GM12878 (cell line): Measurements from ENCODE around the gene MYCBPAP. TPM values are rescaled to one million over a fixed set of nuclear protein-coding genes. Genes with fewer than 3 reads are reported as not detected.

Source experiments
- ATAC-seq: fragments of 200-7000 bp; cut with Tn5 transposase; 3 replicates; pipeline ENCODE4 v1.9.1; 2020; ENCODE audit warnings: mild to moderate bottlenecking, moderate library complexity
- BruUV-seq: library from RNA; stranded (reverse); fragments of 400-500 nt; replicated peaks from 2 replicates; lab custom pipeline; 2021; lab: Mats Ljungman, UMichigan
- CTCF ChIA-PET: fragments of 300-600 bp; sonication (Branson Sonifier 250); formaldehyde crosslinking; extraction: SDS; loops from one replicate; lab custom pipeline; 2021; ENCODE audit warnings: inconsistent platforms; lab: Yijun Ruan, JAX
- POLR2A ChIA-PET: fragments of 350-600 bp; formaldehyde crosslinking; extraction: SDS; loops from one replicate; lab custom pipeline; 2021; ENCODE audit warnings: inconsistent platforms; lab: Charles Lee
- RAD21 ChIA-PET: fragments of 300-600 bp; sonication (Branson Sonifier 250); formaldehyde crosslinking; loops from one replicate; lab custom pipeline; 2023; ENCODE audit warnings: antibody characterized with exemption; ENCODE audit not compliant: unreplicated experiment; lab: Charles Lee
- SMC1A ChIA-PET: fragments of 300-600 bp; sonication (Branson Sonifier 250); formaldehyde crosslinking; loops from one replicate; lab custom pipeline; 2023; ENCODE audit not compliant: unreplicated experiment, uncharacterized antibody; lab: Charles Lee
- DNase-seq: peaks from one replicate; pipeline ENCODE4 v3.0.0-alpha.2; 2011; ENCODE audit warnings: low read depth, low spot score
- FAIRE-seq: peaks from 3 replicates; lab custom pipeline; 2011; peaks lifted over from hg19 to GRCh38; lab: Jason Lieb, UNC
- H2AFZ ChIP-seq: 2 replicates; pipeline ENCODE4 v1.6.0; 2011; ENCODE audit warnings: low read depth, low read length, control low read depth; ENCODE audit not compliant: control insufficient read depth
- H3K27ac ChIP-seq: 2 replicates; pipeline ENCODE4 v1.5.1; 2011; ENCODE audit warnings: control low read depth; ENCODE audit not compliant: control insufficient read depth, insufficient read depth
- H3K27me3 ChIP-seq, 2 experiments: replicated peaks in 1 of 2; 2 replicates each; pipeline versions ENCODE4 v1.6.0 to v1.6.1; 2011; ENCODE audit warnings: low read length in 1 of 2; ENCODE audit not compliant: control insufficient read depth in 2 of 2, insufficient read depth in 2 of 2
- H3K36me3 ChIP-seq, 2 experiments: 2 replicates each; pipeline ENCODE4 v1.5.1; 2011; ENCODE audit warnings: low read length in 1 of 2; ENCODE audit not compliant: control insufficient read depth in 2 of 2, insufficient read depth in 2 of 2
- H3K4me1 ChIP-seq: 2 replicates; pipeline ENCODE4 v1.6.1; 2011; ENCODE audit warnings: mild to moderate bottlenecking, low read length, moderate library complexity, mixed read lengths; ENCODE audit not compliant: control insufficient read depth, insufficient read depth
- H3K4me2 ChIP-seq: 2 replicates; pipeline ENCODE4 v1.6.0; 2011; ENCODE audit warnings: control low read depth; ENCODE audit not compliant: control insufficient read depth, insufficient read depth
- H3K4me3 ChIP-seq: fragments of 200-600 bp; sonication (generic); 2 replicates; pipeline ENCODE4 v1.5.1; 2016
- H3K79me2 ChIP-seq: 2 replicates; pipeline ENCODE4 v1.6.0; 2011; ENCODE audit warnings: low read length; ENCODE audit not compliant: control insufficient read depth, insufficient read depth
- H3K9ac ChIP-seq: 2 replicates; pipeline ENCODE4 v1.8.0; 2011; ENCODE audit warnings: low read length, control low read depth, mixed read lengths; ENCODE audit not compliant: control insufficient read depth, insufficient read depth
- H3K9me3 ChIP-seq: replicated peaks from 3 replicates; pipeline ENCODE4 v1.5.1; 2011; ENCODE audit warnings: mild to moderate bottlenecking, low read length; ENCODE audit not compliant: control insufficient read depth, insufficient read depth
- H4K20me1 ChIP-seq: 2 replicates; pipeline ENCODE4 v1.6.0; 2011; ENCODE audit not compliant: control insufficient read depth, insufficient read depth
- BACH1 ChIP-seq: fragments of 450-650 bp; IDR thresholded peaks from 2 replicates; pipeline ENCODE4 v1.6.1; 2017; ENCODE audit warnings: mild to moderate bottlenecking, borderline replicate concordance
- HCFC1 ChIP-seq: fragments of 150-350 bp; IDR thresholded peaks from 2 replicates; pipeline ENCODE4 v1.6.1; 2014; ENCODE audit warnings: low read length
- IKZF1 ChIP-seq: fragments of 450-650 bp; conservative IDR thresholded peaks from 2 replicates; pipeline ENCODE4 v1.6.1; 2017; ENCODE audit warnings: antibody characterized with exemption, mild to moderate bottlenecking
- JUND ChIP-seq: IDR thresholded peaks from 2 replicates; pipeline ENCODE4 v1.6.1; 2012; ENCODE audit warnings: low read depth, mild to moderate bottlenecking, low read length, improper control_type of control experiment, moderate library complexity
- KDM1A ChIP-seq: fragments of 200-600 bp; sonication (generic); IDR thresholded peaks from 2 replicates; pipeline ENCODE4 v1.6.1; 2016; ENCODE audit warnings: borderline replicate concordance
- MYC ChIP-seq: IDR thresholded peaks from 2 replicates; pipeline ENCODE4 v1.6.1; 2011; ENCODE audit warnings: mild to moderate bottlenecking, low read length, moderate library complexity, inconsistent platforms; ENCODE audit not compliant: insufficient read depth, insufficient replicate concordance, insufficient read length, severe bottlenecking
- NFYA ChIP-seq: IDR thresholded peaks from 2 replicates; pipeline ENCODE4 v1.6.1; 2011; ENCODE audit warnings: low read depth, mild to moderate bottlenecking, low read length, improper control_type of control experiment, borderline replicate concordance
- RAD21 ChIP-seq: IDR thresholded peaks from 2 replicates; pipeline ENCODE4 v1.6.1; 2011; ENCODE audit warnings: mild to moderate bottlenecking, low read depth, low read length, moderate library complexity; ENCODE audit not compliant: insufficient read depth
- RFX5 ChIP-seq: IDR thresholded peaks from 2 replicates; pipeline ENCODE4 v1.6.1; 2011; ENCODE audit warnings: low read depth, low read length, improper control_type of control experiment
- SIN3A ChIP-seq: IDR thresholded peaks from 2 replicates; pipeline ENCODE4 v1.6.1; 2012; ENCODE audit warnings: low read depth, low read length, improper control_type of control experiment
- SREBF2 ChIP-seq: IDR thresholded peaks from 2 replicates; pipeline ENCODE4 v1.6.1; 2012; ENCODE audit warnings: mild to moderate bottlenecking, low read length
- TAF1 ChIP-seq: IDR thresholded peaks from 2 replicates; pipeline ENCODE4 v1.6.1; 2011; ENCODE audit warnings: mild to moderate bottlenecking, low read depth, low read length, borderline replicate concordance
- YY1 ChIP-seq: IDR thresholded peaks from 2 replicates; pipeline ENCODE4 v1.6.1; 2011; ENCODE audit warnings: low read depth, mild to moderate bottlenecking, low read length
- ZNF384 ChIP-seq: IDR thresholded peaks from 2 replicates; pipeline ENCODE4 v1.6.1; 2012; ENCODE audit warnings: low read depth, mild to moderate bottlenecking, low read length, improper control_type of control experiment, borderline replicate concordance
- ZSCAN29 ChIP-seq: fragments of 450-650 bp; IDR thresholded peaks from 2 replicates; pipeline ENCODE4 v1.6.1; 2017; ENCODE audit warnings: mild to moderate bottlenecking, moderate library complexity
- WGBS: methylation state at CpG from one replicate; pipeline ENCODE4 v1.1.6; 2016; ENCODE audit warnings: low lambda C conversion rate; ENCODE audit not compliant: insufficient replicate concordance, insufficient coverage; ENCODE audit errors: missing lambda C conversion rate; 5-methylcytosine and 5-hydroxymethylcytosine counted together
- in situ Hi-C: fragments of 300-500 bp; cut with MboI; formaldehyde crosslinking; loops from 9 replicates; pipeline ENCODE4 v1.14.3; 2018; ENCODE audit warnings: mixed read lengths
- intact Hi-C: fragments of 100-400 bp; cut with micrococcal nuclease; formaldehyde crosslinking; loops from one replicate; pipeline ENCODE4 v1.14.2; 2022; ENCODE audit not compliant: unreplicated experiment
- polyA plus RNA-seq, 11 experiments: library from polyadenylated mRNA; depleted of rRNA in 4 of 11; unstranded in 6 of 11; stranded (reverse) in 5 of 11; fragments of >200 nt; fragmentation: Nextera tagmentation in 4 of 11; fragmentation: Illumina TruSeq in 1 of 11; extraction: Ambion mirVana in 4 of 11; extraction: Trizol in 1 of 11; gene quantifications; 1 replicate in 1 of 11; 2 replicates in 10 of 11; pipeline versions ENCODE4 v1.2.1 to v1.2.3, GENCODE V29; 2011 to 2016; ENCODE audit warnings: inconsistent platforms in 2 of 11, missing spikeins in 2 of 11, low read depth in 1 of 11
- total RNA-seq, 4 experiments: library from RNA; depleted of rRNA in 3 of 4; stranded (reverse); fragments of >200 nt in 3 of 4; fragmentation: Illumina TruSeq in 1 of 4; extraction: Trizol in 1 of 4; gene quantifications; 2 replicates each; pipeline versions ENCODE4 v1.2.1 to v1.2.3, GENCODE V29; 2013 to 2021
- TF ChIP-seq, protein P1 (sequence below): IDR thresholded peaks from 2 replicates; pipeline ENCODE4 v1.6.1; 2011; ENCODE audit warnings: borderline replicate concordance, low read depth, mild to moderate bottlenecking, moderate library complexity, low read length; ENCODE audit not compliant: insufficient read depth, poor library complexity, severe bottlenecking
- TF ChIP-seq, protein P2 (sequence below): IDR thresholded peaks from 2 replicates; pipeline ENCODE4 v1.6.1; 2012; ENCODE audit warnings: mild to moderate bottlenecking, low read depth, low read length

Gene MYCBPAP
- total and polyA plus RNA-seq, 10 of the 15 experiments (the other 5 are each of a cell fraction or from before 2014, with no cell fraction given), result 0.23 to 2.7 (median 1.5) TPM

DNA sequence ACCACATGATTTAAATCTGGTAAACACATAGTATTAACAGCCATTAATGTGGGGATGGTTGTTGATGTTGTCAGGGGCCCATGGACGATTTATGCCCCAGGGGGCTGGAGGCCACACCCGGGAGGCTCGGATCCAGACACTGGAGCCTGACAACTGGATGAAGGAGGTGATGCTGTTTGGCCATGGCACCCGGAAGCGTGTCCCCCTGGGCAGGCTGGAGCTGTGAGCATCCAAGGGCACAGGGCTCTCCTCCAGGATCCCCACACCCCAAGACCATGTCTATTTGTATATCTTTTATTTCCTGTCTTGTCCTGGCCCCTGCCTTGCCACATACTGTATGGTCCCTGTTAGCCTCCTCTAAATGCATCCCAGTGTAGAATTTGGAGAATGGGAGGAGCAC, 25.0 kb upstream of the MYCBPAP start:
- FAIRE-seq, result no peak
- RAD21 ChIA-PET, result interaction anchor here (0.8 to 2.1 kb wide), 8 partner anchors 10 to 213 kb away, joined by 3 to 13 read pairs (median 4); no protein-coding TSS in a partner anchor
- H3K9ac ChIP-seq, result no peak overlapping the region
- intact Hi-C loops (no loop called here), in situ Hi-C loops (loop anchor here (10.0 kb wide), 1 partner anchor 142 kb away; no protein-coding TSS in a partner anchor)
- DNase-seq, result no peak
- CTCF ChIA-PET, result interaction anchor here (0.6 to 4.4 kb wide), 23 partner anchors 10 to 405 kb away, joined by 3 to 23 read pairs (median 4); no protein-coding TSS in a partner anchor
- H2AFZ ChIP-seq, result no peak overlapping the region
- H3K9me3 ChIP-seq, result no peaks in the 10 kb centered on the region
- no peak for ATAC-seq
- no peaks in the 10 kb centered on the region for H3K27me3 ChIP-seq
- WGBS, result 88% methylated on average over 5 of the region's 5 CpGs
- H3K4me3 ChIP-seq, result no peak overlapping the region
- H3K4me2 ChIP-seq, result no peak overlapping the region
- SMC1A ChIA-PET, result interaction anchor here (0.6 to 2.6 kb wide), 10 partner anchors 10 to 212 kb away, joined by 3 to 10 read pairs (median 5); partner anchors contain the start of genes EPN3 and LRRC59
- H4K20me1 ChIP-seq, result no peaks in the 10 kb centered on the region
- POLR2A ChIA-PET, result no interaction called here
- no peak for TF ChIP-seq SIN3A
- TF ChIP-seq IKZF1, result no peak
- TF ChIP-seq, protein P1, sequence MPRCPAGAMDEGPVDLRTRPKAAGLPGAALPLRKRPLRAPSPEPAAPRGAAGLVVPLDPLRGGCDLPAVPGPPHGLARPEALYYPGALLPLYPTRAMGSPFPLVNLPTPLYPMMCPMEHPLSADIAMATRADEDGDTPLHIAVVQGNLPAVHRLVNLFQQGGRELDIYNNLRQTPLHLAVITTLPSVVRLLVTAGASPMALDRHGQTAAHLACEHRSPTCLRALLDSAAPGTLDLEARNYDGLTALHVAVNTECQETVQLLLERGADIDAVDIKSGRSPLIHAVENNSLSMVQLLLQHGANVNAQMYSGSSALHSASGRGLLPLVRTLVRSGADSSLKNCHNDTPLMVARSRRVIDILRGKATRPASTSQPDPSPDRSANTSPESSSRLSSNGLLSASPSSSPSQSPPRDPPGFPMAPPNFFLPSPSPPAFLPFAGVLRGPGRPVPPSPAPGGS, result no peak
- no peak for TF ChIP-seq ZSCAN29
- no peak for TF ChIP-seq BACH1
- no peak for TF ChIP-seq MYC
- no peak for TF ChIP-seq YY1
- TF ChIP-seq TAF1, result no peak
- no peak for TF ChIP-seq KDM1A
- TF ChIP-seq SREBF2, result no peak
- no peak for TF ChIP-seq NFYA
- TF ChIP-seq HCFC1, result no peak
- TF ChIP-seq ZNF384, result no peak
- TF ChIP-seq RAD21, result no peak
- TF ChIP-seq, protein P2, sequence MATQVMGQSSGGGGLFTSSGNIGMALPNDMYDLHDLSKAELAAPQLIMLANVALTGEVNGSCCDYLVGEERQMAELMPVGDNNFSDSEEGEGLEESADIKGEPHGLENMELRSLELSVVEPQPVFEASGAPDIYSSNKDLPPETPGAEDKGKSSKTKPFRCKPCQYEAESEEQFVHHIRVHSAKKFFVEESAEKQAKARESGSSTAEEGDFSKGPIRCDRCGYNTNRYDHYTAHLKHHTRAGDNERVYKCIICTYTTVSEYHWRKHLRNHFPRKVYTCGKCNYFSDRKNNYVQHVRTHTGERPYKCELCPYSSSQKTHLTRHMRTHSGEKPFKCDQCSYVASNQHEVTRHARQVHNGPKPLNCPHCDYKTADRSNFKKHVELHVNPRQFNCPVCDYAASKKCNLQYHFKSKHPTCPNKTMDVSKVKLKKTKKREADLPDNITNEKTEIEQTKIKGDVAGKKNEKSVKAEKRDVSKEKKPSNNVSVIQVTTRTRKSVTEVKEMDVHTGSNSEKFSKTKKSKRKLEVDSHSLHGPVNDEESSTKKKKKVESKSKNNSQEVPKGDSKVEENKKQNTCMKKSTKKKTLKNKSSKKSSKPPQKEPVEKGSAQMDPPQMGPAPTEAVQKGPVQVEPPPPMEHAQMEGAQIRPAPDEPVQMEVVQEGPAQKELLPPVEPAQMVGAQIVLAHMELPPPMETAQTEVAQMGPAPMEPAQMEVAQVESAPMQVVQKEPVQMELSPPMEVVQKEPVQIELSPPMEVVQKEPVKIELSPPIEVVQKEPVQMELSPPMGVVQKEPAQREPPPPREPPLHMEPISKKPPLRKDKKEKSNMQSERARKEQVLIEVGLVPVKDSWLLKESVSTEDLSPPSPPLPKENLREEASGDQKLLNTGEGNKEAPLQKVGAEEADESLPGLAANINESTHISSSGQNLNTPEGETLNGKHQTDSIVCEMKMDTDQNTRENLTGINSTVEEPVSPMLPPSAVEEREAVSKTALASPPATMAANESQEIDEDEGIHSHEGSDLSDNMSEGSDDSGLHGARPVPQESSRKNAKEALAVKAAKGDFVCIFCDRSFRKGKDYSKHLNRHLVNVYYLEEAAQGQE, result no peak
- no peak for TF ChIP-seq RFX5
- TF ChIP-seq JUND, result no peak
- no TSS peak for BruUV-seq
- no peaks in the 10 kb centered on the region for H3K79me2 ChIP-seq
- no peaks in the 10 kb centered on the region for H3K4me1 ChIP-seq
- H3K36me3 ChIP-seq, result peaks cover 0 to 10% of the 10 kb centered on the region in 2 experiments; a peak in 2 of 4 replicates
- no peak overlapping the region for H3K27ac ChIP-seq
